Activated CD4-positive, alpha-beta T cell treated with anti-CD3 and anti-CD28 coated beads for 24 hours (primary cell): ENCODE data around the gene KRTAP5-2.
"Not testable (repeated sequence)": the region's sequence is repeated elsewhere in the genome, so short reads cannot be mapped to it uniquely, and the experiment has no call there.

Source experiments
- DNase-seq, 2 donors: peaks; one replicate each; pipeline ENCODE4 v3.0.0-alpha.2; 2020; ENCODE audit warnings: low read depth in 2 of 2

The KRTAP5-2 gene

GRCh38 chr11:1597994-1598380 lies at the start of gene KRTAP5-2:
KRTAP5-2 (minus strand) TSS chr11:1598294; CDS start chr11:1598250, 44 bp downstream.
- no peak for DNase-seq

DNA sequence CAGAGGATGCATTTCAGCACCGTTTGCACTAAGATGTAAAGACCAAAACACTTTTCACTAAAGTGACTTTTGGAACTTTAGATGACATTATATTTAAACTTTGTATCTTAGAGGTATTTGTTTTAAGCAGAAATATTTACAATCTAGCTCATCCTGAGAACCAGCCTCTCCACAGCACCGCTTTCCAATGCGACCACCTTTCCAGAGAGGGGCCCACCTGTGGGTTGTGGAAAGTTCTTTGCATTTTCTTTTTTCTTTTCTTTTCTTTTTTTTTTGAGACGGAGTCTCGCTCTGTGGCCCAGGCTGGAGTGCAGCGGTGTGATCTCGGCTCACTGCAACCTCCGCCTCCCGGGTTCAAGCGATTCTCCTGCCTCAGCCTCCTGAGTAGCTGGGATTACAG lies 48.4 kb upstream of the KRTAP5-2 start:
- DNase-seq, result not testable (repeated sequence)

- DNase-seq, result no peak
Observed at GRCh38 chr11:1645357-1645821, 47.3 kb upstream of the KRTAP5-2 start.

DNA sequence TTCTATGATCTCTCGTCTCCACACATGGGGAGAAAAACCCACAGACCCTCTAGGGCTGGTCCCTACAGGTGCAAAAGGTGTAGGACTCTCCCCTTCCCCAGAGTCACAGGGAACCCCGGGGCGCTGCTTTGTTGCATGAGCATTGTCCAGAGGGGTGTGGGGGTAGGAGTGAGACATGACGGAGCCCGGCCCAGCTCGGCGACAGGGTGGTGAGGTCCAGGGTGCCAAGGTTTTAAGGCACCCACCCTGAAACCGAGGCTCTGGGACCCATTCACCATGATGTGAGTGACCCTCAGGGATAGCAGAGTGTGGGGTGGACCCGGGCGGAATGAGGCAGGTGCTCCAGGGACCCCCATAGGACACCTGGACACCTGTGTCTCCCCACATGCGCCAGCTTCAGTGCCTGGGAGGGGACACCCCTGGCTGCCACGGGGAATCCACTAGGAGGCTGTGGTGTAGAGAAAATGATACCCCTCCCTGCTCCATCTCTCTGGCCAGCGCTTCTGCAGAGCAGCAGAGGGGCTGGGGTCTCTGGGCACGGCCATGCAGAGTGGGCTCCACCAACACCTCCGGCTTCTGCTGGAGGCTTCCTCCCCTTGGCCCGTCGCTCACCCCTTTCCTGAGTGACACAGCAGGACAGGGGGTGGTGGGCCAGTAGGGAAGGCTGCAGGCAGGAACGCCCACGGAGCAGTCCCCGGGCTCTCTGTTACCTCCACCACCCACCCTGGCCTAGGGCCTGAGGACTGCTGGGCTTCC lies 46.7 kb upstream of the KRTAP5-2 start:
- no peak for DNase-seq

- no peak for DNase-seq
Observed at GRCh38 chr11:1643146-1643690, 45.1 kb upstream of the KRTAP5-2 start.

DNA sequence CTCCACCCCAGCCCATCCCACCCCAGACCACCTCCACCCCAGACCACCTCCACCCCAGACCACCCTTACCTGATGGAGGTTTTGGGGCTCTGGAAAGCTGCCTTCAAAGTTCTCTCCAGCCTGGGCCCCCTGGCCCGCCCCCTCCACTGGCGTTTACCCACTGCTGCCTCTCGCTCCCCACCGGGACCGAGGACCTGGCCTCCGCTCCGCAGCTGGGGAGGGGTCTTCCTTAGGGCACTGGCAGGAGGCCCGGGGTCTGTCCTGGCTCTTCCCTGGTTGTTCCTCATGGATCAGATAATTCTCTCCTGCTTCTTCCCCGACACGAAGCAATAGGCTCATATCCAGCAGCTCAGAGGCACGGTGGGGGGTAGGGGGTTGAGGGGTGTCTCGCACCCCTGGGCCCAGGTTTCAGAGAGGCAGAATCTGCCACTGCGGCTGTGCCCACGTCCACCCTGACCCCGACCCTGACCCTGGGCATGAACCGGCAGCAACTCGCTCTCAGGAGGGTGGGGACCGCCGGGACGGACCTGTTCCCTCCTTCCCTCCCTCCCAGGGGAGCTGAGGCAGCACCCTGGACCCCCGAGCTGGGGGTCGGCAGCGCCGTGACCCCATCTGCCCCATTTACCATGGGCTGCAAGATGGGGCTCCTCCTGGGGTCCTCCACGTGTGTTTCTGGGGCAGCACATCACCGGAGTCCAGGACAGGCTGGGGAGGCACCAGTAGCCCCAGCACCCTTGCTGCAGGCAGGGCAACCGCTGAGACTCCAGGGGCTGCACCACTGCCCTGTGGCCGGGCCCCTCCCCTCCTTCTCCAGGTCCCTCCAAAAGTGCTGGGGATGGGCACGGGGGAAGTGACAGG lies 44.4 kb upstream of the KRTAP5-2 start:
- DNase-seq, result no peak

GRCh38 chr11:1641096-1641495 lies 43.0 kb upstream of the KRTAP5-2 start:
- DNase-seq, result no peak

DNA sequence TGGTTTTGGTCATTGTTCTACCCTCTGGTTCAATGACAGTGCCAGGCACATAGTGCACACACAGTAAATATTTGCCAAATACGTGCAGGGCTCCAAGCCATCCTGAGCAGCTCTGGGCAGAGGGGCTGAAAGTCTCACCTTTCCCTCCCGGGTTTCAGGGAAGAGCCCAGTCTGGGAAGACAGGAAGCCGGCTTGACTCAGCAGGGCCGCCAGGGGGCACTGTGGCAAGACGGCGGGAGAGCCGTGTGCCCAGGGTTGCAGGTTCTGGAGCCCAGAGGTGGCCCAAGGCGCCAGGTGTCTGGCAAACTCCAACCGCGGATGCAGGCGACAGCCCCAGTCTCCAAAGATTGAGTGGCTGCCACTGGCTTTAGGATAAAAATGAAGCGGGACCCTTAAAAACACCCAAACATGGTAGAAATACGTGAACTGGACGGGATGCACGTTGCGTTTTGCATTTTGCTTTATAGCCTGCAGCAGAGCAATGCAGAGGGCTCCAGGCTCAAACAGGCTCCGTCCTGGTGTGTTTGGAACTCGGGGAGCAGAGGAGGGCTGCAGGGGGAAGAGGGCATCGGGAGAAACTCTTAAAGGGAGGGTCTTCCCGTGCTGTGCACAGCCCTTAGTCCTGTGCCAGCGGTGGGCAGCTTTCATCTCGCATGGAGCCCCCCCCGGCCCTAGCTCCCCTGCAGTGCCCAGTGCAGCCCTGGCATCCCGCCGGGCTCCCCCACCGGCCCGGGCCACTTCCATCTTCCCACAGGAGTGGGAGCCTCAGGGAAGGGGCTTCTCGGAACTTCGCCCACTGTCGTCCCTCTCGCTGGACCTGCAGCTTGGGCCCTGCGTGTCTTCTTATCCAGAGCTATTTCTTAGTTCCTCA lies 42.2 kb upstream of the KRTAP5-2 start:
- peak in 1 of 2 donors; percentile 19 for DNase-seq

DNA sequence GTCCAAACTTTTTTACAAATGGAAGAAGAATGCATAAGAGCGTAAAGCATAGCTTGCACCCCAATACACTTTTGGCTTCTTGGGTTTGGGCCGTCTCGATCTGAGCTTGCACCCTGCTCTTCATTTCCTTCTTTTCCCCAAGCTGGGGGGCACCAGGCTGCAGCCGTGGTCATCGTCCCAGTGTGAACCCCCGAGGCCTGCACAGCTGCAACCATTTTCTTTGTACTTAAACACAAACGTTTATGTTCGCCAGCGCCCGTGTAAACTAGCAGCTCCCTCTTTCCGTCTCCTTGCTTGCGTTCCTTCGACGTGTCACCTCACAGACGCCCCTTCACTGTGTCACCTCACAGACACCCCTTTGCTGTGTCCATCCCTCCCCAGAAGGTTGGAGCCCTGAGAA lies 41.6 kb upstream of the KRTAP5-2 start:
- DNase-seq, result no peak

DNA sequence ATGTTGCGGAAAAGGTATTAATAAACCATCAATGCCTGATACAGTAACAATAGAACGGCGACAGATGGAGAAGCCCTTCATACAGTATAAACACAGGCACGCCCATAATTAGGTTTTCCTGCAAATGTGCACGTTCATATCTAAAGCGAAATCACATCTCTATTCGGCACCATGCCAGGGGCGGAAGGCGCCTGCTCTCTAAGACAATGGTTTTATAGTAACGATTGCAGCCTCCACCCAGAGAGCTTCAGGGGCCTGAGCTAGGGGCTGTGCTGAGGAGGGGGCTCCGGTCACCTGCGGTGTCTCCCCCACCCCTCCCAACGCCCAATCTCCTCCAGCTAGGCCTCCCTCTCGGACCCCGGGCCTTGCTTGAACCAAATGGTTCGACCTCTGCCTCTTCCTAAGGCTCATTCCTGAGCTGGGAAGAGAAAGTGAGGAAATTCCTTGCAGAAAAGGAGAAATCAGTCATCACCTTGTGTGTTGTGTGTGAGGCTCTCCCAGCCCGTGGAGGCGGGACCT lies 41.1 kb upstream of the KRTAP5-2 start:
- no peak for DNase-seq

DNA sequence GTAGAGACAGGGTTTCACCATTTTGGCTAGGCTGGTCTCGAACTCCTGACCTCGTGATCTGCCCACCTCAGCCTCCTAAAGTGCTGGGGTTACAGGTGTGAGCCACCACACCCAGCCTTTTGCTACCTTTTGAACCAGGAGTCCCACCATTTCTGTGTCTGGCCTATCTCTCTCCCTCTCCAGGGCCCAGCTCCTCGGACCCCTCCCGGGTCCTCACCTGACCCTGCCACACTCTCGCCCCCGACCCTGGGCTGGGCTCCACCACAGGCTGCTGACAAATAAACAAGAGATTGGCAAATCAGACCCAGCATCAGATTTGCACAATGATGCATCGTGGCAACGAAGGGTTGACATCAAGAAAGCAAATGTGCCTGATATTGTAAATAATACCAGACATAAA lies 40.2 kb upstream of the KRTAP5-2 start:
- DNase-seq, result no peak

DNA sequence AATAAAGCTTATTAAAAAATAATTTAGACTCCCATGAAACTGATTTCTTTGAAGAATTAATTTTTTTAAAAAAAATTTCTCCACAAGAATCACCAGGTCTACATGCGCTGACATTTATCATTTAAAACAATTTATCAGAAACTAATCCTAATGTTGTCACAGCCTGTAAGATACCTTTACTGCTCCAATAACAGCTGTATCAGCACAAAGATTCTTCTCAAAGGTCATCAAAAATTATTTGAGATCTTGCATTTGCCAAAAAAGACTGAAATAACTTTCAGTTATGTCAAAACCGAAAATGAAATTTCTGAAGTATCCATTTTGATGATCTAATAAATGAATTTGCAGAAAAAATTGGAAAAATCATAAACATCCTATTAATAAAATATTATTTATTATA lies 39.5 kb upstream of the KRTAP5-2 start:
- DNase-seq, result no peak

DNA sequence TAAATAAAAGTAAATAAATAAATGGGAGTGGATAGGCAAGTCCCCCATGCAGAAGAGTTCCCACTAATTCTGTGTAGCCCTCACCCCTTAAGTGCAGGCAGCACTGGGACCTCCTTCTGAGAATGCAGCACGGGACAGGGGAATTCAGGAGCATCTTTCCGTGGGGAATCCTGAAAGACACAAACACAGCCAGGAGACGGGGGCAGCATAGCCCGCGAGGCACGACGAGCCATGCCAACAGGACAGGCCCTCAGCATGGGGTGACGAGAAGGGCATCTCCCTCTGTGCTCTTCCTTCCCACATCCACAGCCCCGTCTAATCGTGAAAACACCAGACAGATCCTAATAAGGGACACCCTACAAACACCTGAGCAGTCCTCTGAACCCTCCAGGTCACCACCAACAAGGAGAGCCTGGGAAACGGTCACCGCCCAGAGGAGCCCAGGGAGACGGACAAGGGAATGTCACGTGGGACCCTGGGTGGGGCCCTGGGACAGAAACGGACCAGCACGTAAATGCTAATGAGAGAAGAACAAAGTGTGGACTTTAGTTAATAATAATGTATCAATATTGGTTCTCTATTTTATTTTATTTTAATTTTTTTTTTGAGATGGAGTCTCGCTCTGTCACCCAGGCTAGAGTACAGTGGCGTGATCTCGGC lies 38.3 kb upstream of the KRTAP5-2 start:
- no peak for DNase-seq

DNA sequence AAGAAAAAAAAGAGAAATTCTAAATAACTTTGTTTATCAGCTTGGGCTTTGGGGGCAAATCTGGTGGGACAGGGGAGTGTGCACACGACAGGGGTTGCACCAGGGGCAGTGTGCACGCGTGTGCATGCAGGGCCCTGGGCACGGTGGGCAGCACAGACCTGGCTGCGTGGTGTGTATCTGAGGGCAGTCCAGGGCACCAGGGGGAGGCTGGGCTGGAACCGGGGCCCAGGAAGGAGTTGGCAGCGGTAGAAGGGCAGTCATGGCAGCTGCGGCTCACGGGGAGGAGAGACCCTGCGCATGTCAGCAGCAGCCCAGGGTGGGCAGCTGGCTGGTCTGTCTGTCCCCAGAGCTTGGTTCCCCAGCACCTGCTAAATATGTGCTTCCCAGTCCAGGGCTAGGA lies 35.8 kb upstream of the KRTAP5-2 start:
- DNase-seq, result no peak

GRCh38 chr11:1632053-1632714 lies 34.1 kb upstream of the KRTAP5-2 start:
- DNase-seq, result no peak

- DNase-seq, result no peak
Observed at GRCh38 chr11:1631066-1631568, 33.0 kb upstream of the KRTAP5-2 start.

DNA sequence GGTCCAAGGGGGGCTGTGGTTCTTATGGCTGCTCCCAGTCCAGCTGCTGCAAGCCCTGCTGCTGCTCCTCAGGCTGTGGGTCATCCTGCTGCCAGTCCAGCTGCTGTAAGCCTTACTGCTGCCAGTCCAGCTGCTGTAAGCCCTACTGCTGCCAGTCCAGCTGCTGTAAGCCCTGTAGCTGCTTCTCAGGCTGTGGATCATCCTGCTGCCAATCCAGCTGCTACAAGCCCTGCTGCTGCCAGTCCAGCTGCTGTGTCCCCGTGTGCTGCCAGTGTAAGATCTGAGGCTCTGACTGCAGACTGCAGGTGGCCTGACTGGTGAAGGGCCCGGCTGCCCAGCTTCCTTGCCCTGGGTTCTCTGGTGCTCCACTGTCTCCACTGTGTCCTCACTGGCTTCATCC lies 32.2 kb upstream of the KRTAP5-2 start:
- no peak for DNase-seq

DNA sequence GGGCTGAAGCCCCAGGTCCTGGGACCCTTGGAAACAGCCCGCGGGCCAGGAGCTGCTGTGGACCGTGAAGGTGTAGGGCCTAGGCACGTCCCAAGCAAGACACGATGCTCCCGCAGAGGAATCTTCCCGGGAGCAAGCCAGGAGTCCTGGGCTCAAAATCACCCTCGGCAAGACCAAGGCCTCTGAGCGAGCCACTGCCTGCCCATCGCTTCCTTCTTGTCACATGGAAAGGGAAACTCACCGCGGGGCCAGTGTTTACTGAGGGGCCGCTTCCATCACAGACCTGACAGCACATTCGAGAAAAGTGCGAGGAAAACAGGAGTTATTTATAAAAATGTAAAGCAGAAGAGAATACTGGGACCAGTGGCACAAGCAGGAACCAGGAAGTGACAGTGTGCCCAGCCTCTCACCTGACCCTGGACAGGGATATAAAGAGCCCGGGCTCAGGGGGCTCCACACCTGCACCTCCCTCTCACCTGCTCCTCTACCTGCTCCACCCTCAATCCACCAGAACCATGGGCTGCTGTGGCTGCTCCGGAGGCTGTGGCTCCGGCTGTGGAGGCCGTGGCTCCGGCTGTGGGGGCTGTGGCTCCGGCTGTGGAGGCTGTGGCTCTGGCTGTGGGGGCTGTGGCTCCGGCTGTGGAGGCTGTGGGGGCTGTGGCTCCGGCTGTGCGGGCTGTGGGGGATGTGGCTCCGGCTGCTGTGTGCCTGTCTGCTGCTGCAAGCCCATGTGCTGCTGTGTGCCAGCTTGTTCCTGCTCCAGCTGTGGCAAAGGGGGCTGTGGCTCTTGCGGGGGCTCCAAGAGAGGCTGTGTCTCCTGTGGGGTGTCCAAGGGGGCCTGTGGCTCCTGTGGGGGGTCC lies 31.5 kb upstream of the KRTAP5-2 start, which contains the start of gene KRTAP5-5:
Gene KRTAP5-5 (plus strand): TSS at position 450 of the 860 bp plus-strand sequence. CDS start 66 bp downstream, at position 516.
- DNase-seq, result no peak
